Measurements from ENCODE around the gene PRLR.

PRLR gene

GRCh38 chr5:35205606-35206005, 24.7 kb downstream of the PRLR start:
- Histone ChIP-seq H3K4me3 (ENCODE audit: low read length) (no peak overlapping the region), H3K4me2 (ENCODE audit: low read length) (no peak overlapping the region), H3K9ac (ENCODE audit: low read depth, low read length) (no peak overlapping the region), H3K36me3 (ENCODE audit: insufficient read depth, low read length) (no peaks in the 10 kb centered on the region), H3K9me3 (replicated peaks; ENCODE audit: low read length) (no peaks in the 10 kb centered on the region), H3K27me3 (ENCODE audit: control insufficient read depth, insufficient read depth, low read length) (peaks cover 54% of the 10 kb centered on the region), H3K4me1 (ENCODE audit: control insufficient read depth, insufficient read depth, low read length) (no peaks in the 10 kb centered on the region)

DNA sequence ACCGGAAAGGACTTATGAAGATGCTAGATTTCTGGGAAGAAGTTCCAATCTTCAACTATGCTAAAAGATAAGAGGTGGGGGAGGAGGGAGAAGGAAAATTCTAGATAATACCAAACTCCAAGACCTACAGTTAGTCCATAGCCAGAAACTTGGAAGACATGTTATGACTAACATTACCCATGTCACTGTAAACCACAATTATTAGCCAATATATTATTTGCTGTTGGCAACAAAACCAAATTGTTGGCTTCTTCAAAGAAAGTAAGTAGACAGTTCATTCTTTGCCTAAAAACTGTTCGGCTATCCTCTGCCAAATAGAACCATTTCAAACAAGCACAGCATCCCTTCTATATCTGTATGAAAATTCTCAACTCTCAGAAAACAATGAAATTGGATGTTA, 25.1 kb downstream of the PRLR start:
- no peak overlapping the region for H3K4me2 ChIP-seq (ENCODE audit: low read length)
- peaks cover 59% of the 10 kb centered on the region for H3K27me3 ChIP-seq (ENCODE audit: control insufficient read depth, insufficient read depth, low read length)

GRCh38 chr5:35203403-35203802, 26.9 kb downstream of the PRLR start:
- Histone ChIP-seq H3K27me3 (ENCODE audit: control insufficient read depth, insufficient read depth, low read length) (peaks cover 69% of the 10 kb centered on the region), H3K9ac (ENCODE audit: low read depth, low read length) (no peak overlapping the region), H3K4me3 (ENCODE audit: low read length) (no peak overlapping the region), H3K4me1 (ENCODE audit: control insufficient read depth, insufficient read depth, low read length) (peaks cover 5% of the 10 kb centered on the region), H3K9me3 (replicated peaks; ENCODE audit: low read length) (no peaks in the 10 kb centered on the region), H3K36me3 (ENCODE audit: insufficient read depth, low read length) (no peaks in the 10 kb centered on the region), H3K4me2 (ENCODE audit: low read length) (no peak overlapping the region)

More for the DNA sequence above, 25.1 kb downstream of the PRLR start:
- no peak overlapping the region for H3K9ac ChIP-seq (ENCODE audit: low read depth, low read length)
- no peaks in the 10 kb centered on the region for H3K9me3 ChIP-seq (replicated peaks; ENCODE audit: low read length)
- H3K4me3 ChIP-seq (ENCODE audit: low read length): no peak overlapping the region
- no peaks in the 10 kb centered on the region for H3K4me1 ChIP-seq (ENCODE audit: control insufficient read depth, insufficient read depth, low read length)
- H3K36me3 ChIP-seq (ENCODE audit: insufficient read depth, low read length): no peaks in the 10 kb centered on the region

GRCh38 chr5:35202319-35203111, 27.8 kb downstream of the PRLR start:
- Histone ChIP-seq H3K9ac (ENCODE audit: low read depth, low read length) (no peak overlapping the region), H3K36me3 (ENCODE audit: insufficient read depth, low read length) (no peaks in the 10 kb centered on the region), H3K4me3 (ENCODE audit: low read length) (no peak overlapping the region), H3K9me3 (replicated peaks; ENCODE audit: low read length) (no peaks in the 10 kb centered on the region), H3K4me2 (ENCODE audit: low read length) (no peak overlapping the region), H3K27me3 (ENCODE audit: control insufficient read depth, insufficient read depth, low read length) (peaks cover 65% of the 10 kb centered on the region), H3K4me1 (ENCODE audit: control insufficient read depth, insufficient read depth, low read length) (peaks cover 13% of the 10 kb centered on the region)

- H3K36me3 ChIP-seq (ENCODE audit: insufficient read depth, low read length): no peaks in the 10 kb centered on the region
- H3K9ac ChIP-seq (ENCODE audit: low read depth, low read length): no peak overlapping the region
- H3K9me3 ChIP-seq (replicated peaks; ENCODE audit: low read length): no peaks in the 10 kb centered on the region
- H3K27me3 ChIP-seq (ENCODE audit: control insufficient read depth, insufficient read depth, low read length): peaks cover 72% of the 10 kb centered on the region
- no peak overlapping the region for H3K4me3 ChIP-seq (ENCODE audit: low read length)
- H3K4me2 ChIP-seq (ENCODE audit: low read length): no peak overlapping the region
- peaks cover 13% of the 10 kb centered on the region for H3K4me1 ChIP-seq (ENCODE audit: control insufficient read depth, insufficient read depth, low read length)
Measured at GRCh38 chr5:35201291-35201690, 29.0 kb downstream of the PRLR start.

- H3K9me3 ChIP-seq (replicated peaks; ENCODE audit: low read length): no peaks in the 10 kb centered on the region
- no peak overlapping the region for H3K4me2 ChIP-seq (ENCODE audit: low read length)
- no peak overlapping the region for H3K9ac ChIP-seq (ENCODE audit: low read depth, low read length)
- H3K4me3 ChIP-seq (ENCODE audit: low read length): no peak overlapping the region
- H3K4me1 ChIP-seq (ENCODE audit: control insufficient read depth, insufficient read depth, low read length): peaks cover 13% of the 10 kb centered on the region
- H3K27me3 ChIP-seq (ENCODE audit: control insufficient read depth, insufficient read depth, low read length): peaks cover 72% of the 10 kb centered on the region
- H3K36me3 ChIP-seq (ENCODE audit: insufficient read depth, low read length): no peaks in the 10 kb centered on the region
Measured at GRCh38 chr5:35199886-35200285, 30.4 kb downstream of the PRLR start.

DNA sequence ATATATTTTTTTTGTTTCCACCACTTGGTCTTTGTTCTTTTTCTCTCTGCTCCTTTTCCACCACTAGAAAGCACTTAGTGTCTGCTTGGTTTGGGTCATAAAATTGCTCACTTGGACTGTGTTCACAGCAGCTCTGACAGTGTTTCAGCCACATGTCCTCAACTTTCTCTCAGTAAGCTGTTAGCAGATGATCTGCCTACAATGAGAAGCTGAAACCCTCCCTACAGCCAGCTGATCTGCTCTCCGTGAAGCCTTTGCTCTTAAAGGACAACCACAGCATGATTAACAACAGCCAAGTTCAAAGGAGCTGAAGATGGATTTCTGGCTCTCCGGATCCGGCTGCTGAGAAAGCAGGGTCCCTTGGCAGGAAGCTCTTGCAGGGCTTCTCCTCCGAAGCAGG, 31.6 kb downstream of the PRLR start:
- Histone ChIP-seq H3K4me2 (ENCODE audit: low read length) (no peak overlapping the region), H3K27me3 (ENCODE audit: control insufficient read depth, insufficient read depth, low read length) (peaks cover 77% of the 10 kb centered on the region), H3K9me3 (replicated peaks; ENCODE audit: low read length) (no peaks in the 10 kb centered on the region), H3K4me1 (ENCODE audit: control insufficient read depth, insufficient read depth, low read length) (peaks cover 13% of the 10 kb centered on the region), H3K36me3 (ENCODE audit: insufficient read depth, low read length) (no peaks in the 10 kb centered on the region), H3K4me3 (ENCODE audit: low read length) (no peak overlapping the region), H3K9ac (ENCODE audit: low read depth, low read length) (no peak overlapping the region)

DNA sequence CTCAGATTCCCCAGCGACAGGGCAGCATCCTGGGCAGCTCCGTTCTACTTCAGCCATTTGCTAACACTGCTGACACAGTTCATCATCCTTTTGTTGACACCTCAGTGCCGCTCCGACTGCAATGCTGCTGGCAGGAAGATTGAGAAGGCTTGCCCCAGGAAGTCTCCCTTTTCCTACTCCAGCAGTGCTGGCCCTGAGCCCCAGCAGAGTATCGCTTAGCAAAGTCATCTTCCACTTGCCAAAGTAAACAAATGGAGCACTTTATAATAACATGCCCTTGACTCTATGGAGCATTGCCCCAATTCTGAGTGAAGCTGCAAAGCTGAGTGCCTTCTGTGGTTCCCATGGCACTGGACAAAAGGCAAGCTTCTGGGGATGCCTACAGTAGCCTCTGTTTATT, 32.2 kb downstream of the PRLR start:
- Histone ChIP-seq H3K27me3 (ENCODE audit: control insufficient read depth, insufficient read depth, low read length) (peaks cover 83% of the 10 kb centered on the region), H3K9me3 (replicated peaks; ENCODE audit: low read length) (no peaks in the 10 kb centered on the region), H3K4me1 (ENCODE audit: control insufficient read depth, insufficient read depth, low read length) (peaks cover 13% of the 10 kb centered on the region), H3K4me3 (ENCODE audit: low read length) (no peak overlapping the region), H3K9ac (ENCODE audit: low read depth, low read length) (no peak overlapping the region), H3K4me2 (ENCODE audit: low read length) (peak overlapping the region; percentile 44), H3K36me3 (ENCODE audit: insufficient read depth, low read length) (no peaks in the 10 kb centered on the region)

DNA sequence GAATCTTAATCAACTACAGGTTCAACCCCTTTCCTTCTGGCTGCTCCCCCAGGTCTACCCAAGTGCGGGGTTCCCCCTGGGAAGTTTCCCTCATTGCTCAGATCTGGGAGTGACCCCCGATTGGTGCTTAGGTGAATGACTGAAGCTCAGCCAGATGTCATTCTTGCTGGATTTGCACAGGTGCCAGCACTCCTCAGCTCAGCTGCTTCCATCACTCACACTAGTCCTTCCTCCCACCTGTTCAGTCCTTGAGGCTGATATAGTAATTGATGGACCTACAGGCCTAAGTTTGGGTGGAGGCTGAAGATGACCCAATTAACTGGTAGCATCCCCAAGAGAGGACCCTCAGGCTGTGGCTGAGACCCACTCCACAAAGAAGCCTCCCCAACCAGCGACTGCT, 32.9 kb downstream of the PRLR start:
- Histone ChIP-seq H3K27me3 (ENCODE audit: control insufficient read depth, insufficient read depth, low read length) (peaks cover 90% of the 10 kb centered on the region), H3K4me1 (ENCODE audit: control insufficient read depth, insufficient read depth, low read length) (peaks cover 13% of the 10 kb centered on the region), H3K4me3 (ENCODE audit: low read length) (no peak overlapping the region), H3K9me3 (replicated peaks; ENCODE audit: low read length) (no peaks in the 10 kb centered on the region), H3K4me2 (ENCODE audit: low read length) (no peak overlapping the region), H3K36me3 (ENCODE audit: insufficient read depth, low read length) (no peaks in the 10 kb centered on the region), H3K9ac (ENCODE audit: low read depth, low read length) (no peak overlapping the region)

- Histone ChIP-seq H3K4me2 (ENCODE audit: low read length) (no peak overlapping the region), H3K4me3 (ENCODE audit: low read length) (no peak overlapping the region), H3K27me3 (ENCODE audit: control insufficient read depth, insufficient read depth, low read length) (peaks cover 85% of the 10 kb centered on the region), H3K9ac (ENCODE audit: low read depth, low read length) (no peak overlapping the region), H3K36me3 (ENCODE audit: insufficient read depth, low read length) (no peaks in the 10 kb centered on the region), H3K4me1 (ENCODE audit: control insufficient read depth, insufficient read depth, low read length) (peaks cover 13% of the 10 kb centered on the region), H3K9me3 (replicated peaks; ENCODE audit: low read length) (no peaks in the 10 kb centered on the region)
Measured at GRCh38 chr5:35195472-35195852, 34.8 kb downstream of the PRLR start.

GRCh38 chr5:35194635-35195471, 35.4 kb downstream of the PRLR start:
- Histone ChIP-seq H3K36me3 (ENCODE audit: insufficient read depth, low read length) (no peaks in the 10 kb centered on the region), H3K4me2 (ENCODE audit: low read length) (no peak overlapping the region), H3K27me3 (ENCODE audit: control insufficient read depth, insufficient read depth, low read length) (peaks cover 81% of the 10 kb centered on the region), H3K9me3 (replicated peaks; ENCODE audit: low read length) (no peaks in the 10 kb centered on the region), H3K4me1 (ENCODE audit: control insufficient read depth, insufficient read depth, low read length) (peaks cover 13% of the 10 kb centered on the region), H3K9ac (ENCODE audit: low read depth, low read length) (no peak overlapping the region), H3K4me3 (ENCODE audit: low read length) (no peak overlapping the region)

All from skeletal muscle satellite cell (primary cell).